HepG2 (cell line): Measurements from ENCODE around the gene GGTA1. TPM values are rescaled to one million over a fixed set of nuclear protein-coding genes. Genes with fewer than 3 reads are reported as not detected.

Source experiments
- CHD2 ChIP-seq: IDR thresholded peaks from 2 replicates; pipeline ENCODE4 v1.6.1; 2011; ENCODE audit warnings: low read depth, low read length, improper control_type of control experiment
- HMG20A ChIP-seq: IDR thresholded peaks from 2 replicates; pipeline ENCODE4 v1.6.1; 2016; ENCODE audit warnings: borderline replicate concordance
- KAT7 ChIP-seq: IDR thresholded peaks from 2 replicates; pipeline ENCODE4 v1.6.1; 2018; ENCODE audit warnings: borderline replicate concordance, missing compliant biosample characterization
- KAT8 ChIP-seq: IDR thresholded peaks from 2 replicates; pipeline ENCODE4 v1.6.1; 2016; ENCODE audit warnings: missing genetic modification reagents, missing compliant biosample characterization
- MTA1 ChIP-seq: sonication (generic); formaldehyde crosslinking; IDR thresholded peaks from 2 replicates; pipeline ENCODE4 v1.4.0; 2020; ENCODE audit warnings: missing genetic modification reagents, mild to moderate bottlenecking, borderline replicate concordance
- POLR2AphosphoS2 ChIP-seq: IDR thresholded peaks from 2 replicates; pipeline ENCODE4 v1.6.1; 2011; ENCODE audit warnings: low read depth, low read length, improper control_type of control experiment
- SMC3 ChIP-seq: IDR thresholded peaks from 2 replicates; pipeline ENCODE4 v1.6.1; 2011; ENCODE audit warnings: low read length, improper control_type of control experiment
- SRY ChIP-seq: sonication (generic); formaldehyde crosslinking; IDR thresholded peaks from 2 replicates; pipeline ENCODE4 v1.8.0; 2022; ENCODE audit warnings: mild to moderate bottlenecking, missing genetic modification reagents
- TCF12 ChIP-seq, 2 experiments: fragments of 450-650 bp in 1 of 2; sonication (generic) in 1 of 2; formaldehyde crosslinking in 1 of 2; IDR thresholded peaks; 2 replicates each; pipeline versions ENCODE4 v1.6.1 to v1.8.0; 2017 to 2022; ENCODE audit warnings: antibody characterized with exemption in 1 of 2, mild to moderate bottlenecking in 1 of 2, missing genetic modification reagents in 1 of 2, moderate library complexity in 1 of 2
- TP53 ChIP-seq: sonication (generic); formaldehyde crosslinking; conservative IDR thresholded peaks from 2 replicates; pipeline ENCODE4 v1.4.0; 2020; ENCODE audit warnings: missing genetic modification reagents
- TSC22D2 ChIP-seq: sonication (generic); formaldehyde crosslinking; IDR thresholded peaks from 2 replicates; pipeline ENCODE4 v1.5.1; 2020; ENCODE audit warnings: missing genetic modification reagents, mild to moderate bottlenecking, borderline replicate concordance
- ZFP1 ChIP-seq: IDR thresholded peaks from 2 replicates; pipeline ENCODE4 v1.6.1; 2016
- ZFP36L1 ChIP-seq: sonication (generic); formaldehyde crosslinking; IDR thresholded peaks from 2 replicates; pipeline ENCODE4 v1.8.0; 2022; ENCODE audit warnings: mild to moderate bottlenecking, missing genetic modification reagents, moderate library complexity
- ZNF256 ChIP-seq: sonication (generic); formaldehyde crosslinking; conservative IDR thresholded peaks from 2 replicates; pipeline ENCODE4 v1.4.0; 2020; ENCODE audit warnings: missing genetic modification reagents
- ZNF30 ChIP-seq: sonication (generic); formaldehyde crosslinking; IDR thresholded peaks from 2 replicates; pipeline ENCODE4 v1.5.0; 2020; ENCODE audit warnings: mild to moderate bottlenecking, missing genetic modification reagents
- ZNF33B ChIP-seq: sonication (generic); formaldehyde crosslinking; IDR thresholded peaks from 2 replicates; pipeline ENCODE4 v1.5.1; 2020; ENCODE audit warnings: mild to moderate bottlenecking, missing genetic modification reagents
- ZNF431 ChIP-seq: sonication (generic); formaldehyde crosslinking; IDR thresholded peaks from 2 replicates; pipeline ENCODE4 v1.9.0; 2022; ENCODE audit warnings: missing genetic modification reagents, low read depth, mild to moderate bottlenecking, borderline replicate concordance
- ZNF543 ChIP-seq: sonication (generic); formaldehyde crosslinking; IDR thresholded peaks from 2 replicates; pipeline ENCODE4 v1.4.0; 2020; ENCODE audit warnings: mild to moderate bottlenecking, missing genetic modification reagents
- ZNF660 ChIP-seq: sonication (generic); formaldehyde crosslinking; IDR thresholded peaks from 2 replicates; pipeline ENCODE4 v1.5.1; 2020; ENCODE audit warnings: mild to moderate bottlenecking, low read depth, missing genetic modification reagents, borderline replicate concordance
- ZNF850 ChIP-seq: sonication (generic); formaldehyde crosslinking; conservative IDR thresholded peaks from 2 replicates; pipeline ENCODE4 v1.9.0; 2021; ENCODE audit warnings: mild to moderate bottlenecking, missing genetic modification reagents
- polyA plus RNA-seq, 8 experiments: library from polyadenylated mRNA; depleted of rRNA in 3 of 8; stranded (reverse) in 7 of 8; unstranded in 1 of 8; fragments of >200 nt; fragmentation: Illumina TruSeq in 4 of 8; extraction: Trizol in 4 of 8; gene quantifications; 2 replicates each; pipeline versions ENCODE4 v1.2.1 to v1.2.3, GENCODE V29; 2011 to 2016; ENCODE audit warnings: low read depth in 4 of 8, missing spikeins in 1 of 8, mixed read lengths in 1 of 8; ENCODE audit not compliant: insufficient read depth in 1 of 8
- total RNA-seq, 5 experiments: library from RNA; depleted of rRNA; stranded (reverse); fragments of >200 nt; fragmentation: Illumina TruSeq; extraction: Trizol; gene quantifications; 2 replicates each; pipeline ENCODE4 v1.2.3, GENCODE V29; 2016; ENCODE audit warnings: low read depth in 1 of 5
- TF ChIP-seq, protein P1 (sequence below): sonication (generic); formaldehyde crosslinking; IDR thresholded peaks from 2 replicates; pipeline ENCODE4 v1.9.0; 2021; ENCODE audit warnings: missing genetic modification reagents, mild to moderate bottlenecking, borderline replicate concordance
- TF ChIP-seq, protein P2 (sequence below): IDR thresholded peaks from 2 replicates; pipeline ENCODE4 v1.6.1; 2016; ENCODE audit warnings: low read depth, control low read depth
- TF ChIP-seq, protein P3 (sequence below): sonication (generic); formaldehyde crosslinking; IDR thresholded peaks from 2 replicates; pipeline ENCODE4 v1.4.0; 2020; ENCODE audit warnings: missing genetic modification reagents
- TF ChIP-seq, protein P4 (sequence below): sonication (generic); formaldehyde crosslinking; IDR thresholded peaks from 2 replicates; pipeline ENCODE4 v1.4.0; 2020; ENCODE audit warnings: missing genetic modification reagents
- TF ChIP-seq, protein P5 (sequence below): sonication (generic); formaldehyde crosslinking; IDR thresholded peaks from 2 replicates; pipeline ENCODE4 v1.8.1; 2022; ENCODE audit warnings: mild to moderate bottlenecking, missing genetic modification reagents

The GGTA1 gene
- total and polyA plus RNA-seq, 2 of the 13 experiments (the other 11 are each of a cell fraction or from before 2014, with no cell fraction given), result not detected

DNA sequence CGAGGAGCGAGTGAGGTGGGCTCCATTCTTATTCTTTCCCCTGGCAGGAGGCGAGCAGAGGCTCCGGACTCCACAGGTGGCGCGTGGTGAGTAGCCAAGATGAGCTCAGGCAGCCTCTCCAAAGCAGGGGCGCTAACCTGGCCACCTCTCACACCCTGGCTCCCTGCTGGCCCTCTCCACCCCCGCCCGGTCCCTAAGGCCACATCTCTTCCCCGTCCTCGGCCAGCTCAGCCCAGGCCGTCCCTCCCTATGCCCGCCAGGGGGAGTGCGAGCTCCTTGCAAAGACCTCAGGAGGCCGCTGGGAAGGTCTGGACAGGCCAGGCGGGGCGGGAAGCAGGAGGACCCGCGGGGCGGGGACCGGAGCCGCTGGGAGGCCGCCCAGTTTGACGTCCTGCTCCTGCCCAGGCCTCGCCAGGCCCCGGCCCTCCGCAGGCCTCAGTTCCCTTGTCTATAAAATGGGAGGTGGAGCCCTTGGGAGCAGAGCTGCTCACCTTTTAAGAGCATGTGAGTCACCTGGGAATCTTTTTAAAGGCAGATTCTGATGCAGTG lies 46.3 kb upstream of the GGTA1 start (continued):
- TF ChIP-seq ZNF660 (CRISPR knock-in tag) (no peak), ZFP1 (CRISPR knock-in tag) (no peak), ZNF256 (CRISPR knock-in tag) (no peak), MTA1 (CRISPR knock-in tag) (peak; percentile 56; the same call in 1 of the 2 replicates), SMC3 (peak; percentile 31; the same call in 1 of the 2 replicates), ZNF543 (CRISPR knock-in tag) (no peak), TSC22D2 (CRISPR knock-in tag) (peak; percentile 64; the same call in 1 of the 2 replicates), CHD2 (no peak), TP53 (no peak), POLR2AphosphoS2 (no peak), ZNF30 (CRISPR knock-in tag) (no peak), ZNF431 (CRISPR knock-in tag) (no peak), ZNF850 (CRISPR knock-in tag) (no peak), KAT8 (CRISPR knock-in tag) (0 out of 2 replicates have a peak, but pooled peaks have one; percentile 42), ZFP36L1 (CRISPR knock-in tag) (no peak), HMG20A (no peak), TCF12 (IDR thresholded peaks at IDR 0.05) (no peak), TCF12 (CRISPR knock-in tag; IDR thresholded peaks at IDR 0.05) (no peak), SRY (no peak), KAT7 (CRISPR knock-in tag) (no peak), ZNF33B (CRISPR knock-in tag) (no peak)
- TF ChIP-seq, protein P1, sequence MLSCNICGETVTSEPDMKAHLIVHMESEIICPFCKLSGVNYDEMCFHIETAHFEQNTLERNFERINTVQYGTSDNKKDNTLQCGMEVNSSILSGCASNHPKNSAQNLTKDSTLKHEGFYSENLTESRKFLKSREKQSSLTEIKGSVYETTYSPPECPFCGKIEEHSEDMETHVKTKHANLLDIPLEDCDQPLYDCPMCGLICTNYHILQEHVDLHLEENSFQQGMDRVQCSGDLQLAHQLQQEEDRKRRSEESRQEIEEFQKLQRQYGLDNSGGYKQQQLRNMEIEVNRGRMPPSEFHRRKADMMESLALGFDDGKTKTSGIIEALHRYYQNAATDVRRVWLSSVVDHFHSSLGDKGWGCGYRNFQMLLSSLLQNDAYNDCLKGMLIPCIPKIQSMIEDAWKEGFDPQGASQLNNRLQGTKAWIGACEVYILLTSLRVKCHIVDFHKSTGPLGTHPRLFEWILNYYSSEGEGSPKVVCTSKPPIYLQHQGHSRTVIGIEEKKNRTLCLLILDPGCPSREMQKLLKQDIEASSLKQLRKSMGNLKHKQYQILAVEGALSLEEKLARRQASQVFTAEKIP (CRISPR knock-in tag), result no peak
- TF ChIP-seq, protein P2, sequence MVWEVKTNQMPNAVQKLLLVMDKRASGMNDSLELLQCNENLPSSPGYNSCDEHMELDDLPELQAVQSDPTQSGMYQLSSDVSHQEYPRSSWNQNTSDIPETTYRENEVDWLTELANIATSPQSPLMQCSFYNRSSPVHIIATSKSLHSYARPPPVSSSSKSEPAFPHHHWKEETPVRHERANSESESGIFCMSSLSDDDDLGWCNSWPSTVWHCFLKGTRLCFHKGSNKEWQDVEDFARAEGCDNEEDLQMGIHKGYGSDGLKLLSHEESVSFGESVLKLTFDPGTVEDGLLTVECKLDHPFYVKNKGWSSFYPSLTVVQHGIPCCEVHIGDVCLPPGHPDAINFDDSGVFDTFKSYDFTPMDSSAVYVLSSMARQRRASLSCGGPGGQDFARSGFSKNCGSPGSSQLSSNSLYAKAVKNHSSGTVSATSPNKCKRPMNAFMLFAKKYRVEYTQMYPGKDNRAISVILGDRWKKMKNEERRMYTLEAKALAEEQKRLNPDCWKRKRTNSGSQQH, result no peak
- TF ChIP-seq, protein P3, sequence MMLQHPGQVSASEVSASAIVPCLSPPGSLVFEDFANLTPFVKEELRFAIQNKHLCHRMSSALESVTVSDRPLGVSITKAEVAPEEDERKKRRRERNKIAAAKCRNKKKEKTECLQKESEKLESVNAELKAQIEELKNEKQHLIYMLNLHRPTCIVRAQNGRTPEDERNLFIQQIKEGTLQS (CRISPR knock-in tag), result no peak
- TF ChIP-seq, protein P4, sequence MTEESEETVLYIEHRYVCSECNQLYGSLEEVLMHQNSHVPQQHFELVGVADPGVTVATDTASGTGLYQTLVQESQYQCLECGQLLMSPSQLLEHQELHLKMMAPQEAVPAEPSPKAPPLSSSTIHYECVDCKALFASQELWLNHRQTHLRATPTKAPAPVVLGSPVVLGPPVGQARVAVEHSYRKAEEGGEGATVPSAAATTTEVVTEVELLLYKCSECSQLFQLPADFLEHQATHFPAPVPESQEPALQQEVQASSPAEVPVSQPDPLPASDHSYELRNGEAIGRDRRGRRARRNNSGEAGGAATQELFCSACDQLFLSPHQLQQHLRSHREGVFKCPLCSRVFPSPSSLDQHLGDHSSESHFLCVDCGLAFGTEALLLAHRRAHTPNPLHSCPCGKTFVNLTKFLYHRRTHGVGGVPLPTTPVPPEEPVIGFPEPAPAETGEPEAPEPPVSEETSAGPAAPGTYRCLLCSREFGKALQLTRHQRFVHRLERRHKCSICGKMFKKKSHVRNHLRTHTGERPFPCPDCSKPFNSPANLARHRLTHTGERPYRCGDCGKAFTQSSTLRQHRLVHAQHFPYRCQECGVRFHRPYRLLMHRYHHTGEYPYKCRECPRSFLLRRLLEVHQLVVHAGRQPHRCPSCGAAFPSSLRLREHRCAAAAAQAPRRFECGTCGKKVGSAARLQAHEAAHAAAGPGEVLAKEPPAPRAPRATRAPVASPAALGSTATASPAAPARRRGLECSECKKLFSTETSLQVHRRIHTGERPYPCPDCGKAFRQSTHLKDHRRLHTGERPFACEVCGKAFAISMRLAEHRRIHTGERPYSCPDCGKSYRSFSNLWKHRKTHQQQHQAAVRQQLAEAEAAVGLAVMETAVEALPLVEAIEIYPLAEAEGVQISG (CRISPR knock-in tag), result no peak
- TF ChIP-seq, protein P5, sequence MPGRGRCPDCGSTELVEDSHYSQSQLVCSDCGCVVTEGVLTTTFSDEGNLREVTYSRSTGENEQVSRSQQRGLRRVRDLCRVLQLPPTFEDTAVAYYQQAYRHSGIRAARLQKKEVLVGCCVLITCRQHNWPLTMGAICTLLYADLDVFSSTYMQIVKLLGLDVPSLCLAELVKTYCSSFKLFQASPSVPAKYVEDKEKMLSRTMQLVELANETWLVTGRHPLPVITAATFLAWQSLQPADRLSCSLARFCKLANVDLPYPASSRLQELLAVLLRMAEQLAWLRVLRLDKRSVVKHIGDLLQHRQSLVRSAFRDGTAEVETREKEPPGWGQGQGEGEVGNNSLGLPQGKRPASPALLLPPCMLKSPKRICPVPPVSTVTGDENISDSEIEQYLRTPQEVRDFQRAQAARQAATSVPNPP (CRISPR knock-in tag), result no peak
